Measurements from ENCODE around the gene SMPD4.
"Not testable (repeated sequence)": the region's sequence is repeated elsewhere in the genome, so short reads cannot be mapped to it uniquely, and the experiment has no call there.

Gene SMPD4

DNA sequence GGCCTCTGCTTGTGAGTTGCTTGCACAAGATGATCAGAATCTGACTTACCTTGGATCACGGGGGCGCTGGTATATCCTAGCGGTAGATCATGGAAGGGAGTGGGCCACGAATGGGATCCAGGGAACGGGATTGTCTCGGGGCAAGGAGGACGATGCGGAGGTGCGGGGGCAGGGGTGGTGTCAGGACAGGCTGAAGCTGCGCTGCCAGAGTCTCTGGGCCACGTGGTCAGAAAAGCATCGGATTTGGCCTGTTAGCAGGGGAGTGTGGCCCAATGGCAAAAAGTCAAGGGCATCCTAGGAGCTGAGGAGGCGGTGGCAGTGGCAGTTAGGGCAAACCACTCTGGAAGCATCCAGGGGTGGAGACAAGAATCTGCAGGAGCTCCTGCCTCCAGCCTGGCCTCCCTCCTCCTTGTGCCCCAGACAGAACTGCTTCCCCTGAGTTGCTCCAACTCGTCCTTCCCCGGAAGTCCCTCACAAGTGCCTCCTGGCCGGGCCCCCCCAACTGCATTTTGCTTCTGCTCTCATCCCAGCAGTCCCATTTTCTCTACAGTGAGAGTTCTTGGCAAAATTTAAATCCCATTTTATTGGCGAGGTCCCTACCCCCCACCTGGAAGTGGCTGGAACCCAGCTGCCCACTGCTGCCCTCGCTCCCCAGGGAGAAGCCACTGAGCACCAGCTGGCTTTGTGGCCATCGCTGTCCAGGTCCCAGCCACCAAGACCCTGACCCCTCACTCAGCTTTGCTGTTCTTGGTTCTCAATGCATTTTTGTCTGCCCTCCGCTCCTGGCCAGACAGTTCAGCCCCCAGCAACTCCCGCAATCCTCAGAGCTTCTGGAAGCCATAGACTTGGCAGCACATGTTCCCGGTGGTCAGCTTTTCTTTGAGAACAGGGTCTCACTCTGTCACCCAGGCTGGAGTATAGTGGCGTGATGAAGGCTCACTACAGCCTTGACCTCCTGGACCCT is 30.9 kb downstream of the SMPD4 start:
- Histone ChIP-seq H3K27ac (ENCODE audit: low read depth, low read length) (no peak overlapping the region), H2AFZ (ENCODE audit: low read length, unreplicated experiment) (no peak overlapping the region), H3K79me2 (ENCODE audit: control insufficient read depth, insufficient read depth, low read length, unreplicated experiment) (no peaks in the 10 kb centered on the region), H3K4me3 (ENCODE audit: low read depth, low read length) (no peak overlapping the region), H3K4me1 (ENCODE audit: control insufficient read depth, insufficient read depth, low read length, unreplicated experiment) (no peaks in the 10 kb centered on the region), H3K27me3 (ENCODE audit: insufficient read depth, low read length) (no peaks in the 10 kb centered on the region), H3K36me3 (ENCODE audit: insufficient read depth, low read length) (no peaks in the 10 kb centered on the region)

DNA sequence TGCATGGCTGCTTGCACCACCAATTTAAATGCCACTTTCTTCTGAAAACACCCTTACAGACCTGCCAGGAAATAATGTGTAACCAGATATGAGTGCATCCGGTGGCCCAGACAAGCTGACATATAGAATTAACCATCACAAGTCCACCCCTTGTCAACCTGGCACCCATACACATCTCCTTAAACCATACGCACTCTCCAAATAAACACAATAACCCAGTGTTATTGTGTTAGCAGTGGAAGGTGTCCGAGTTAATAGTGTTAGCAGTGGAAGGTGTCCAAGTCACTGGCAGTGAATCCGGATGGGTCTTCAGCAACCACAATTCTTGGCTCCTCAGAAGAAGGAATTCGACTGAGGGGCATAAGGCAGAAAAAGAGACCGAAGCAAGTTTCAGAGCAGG is 32.9 kb downstream of the SMPD4 start:
- H3K4me3 ChIP-seq (ENCODE audit: low read depth, low read length); H3K79me2 ChIP-seq (ENCODE audit: control insufficient read depth, insufficient read depth, low read length, unreplicated experiment); H3K27ac ChIP-seq (ENCODE audit: low read depth, low read length); H3K27me3 ChIP-seq (ENCODE audit: insufficient read depth, low read length); H3K4me1 ChIP-seq (ENCODE audit: control insufficient read depth, insufficient read depth, low read length, unreplicated experiment); H3K36me3 ChIP-seq (ENCODE audit: insufficient read depth, low read length); H2AFZ ChIP-seq (ENCODE audit: low read length, unreplicated experiment): not testable (repeated sequence)

DNA sequence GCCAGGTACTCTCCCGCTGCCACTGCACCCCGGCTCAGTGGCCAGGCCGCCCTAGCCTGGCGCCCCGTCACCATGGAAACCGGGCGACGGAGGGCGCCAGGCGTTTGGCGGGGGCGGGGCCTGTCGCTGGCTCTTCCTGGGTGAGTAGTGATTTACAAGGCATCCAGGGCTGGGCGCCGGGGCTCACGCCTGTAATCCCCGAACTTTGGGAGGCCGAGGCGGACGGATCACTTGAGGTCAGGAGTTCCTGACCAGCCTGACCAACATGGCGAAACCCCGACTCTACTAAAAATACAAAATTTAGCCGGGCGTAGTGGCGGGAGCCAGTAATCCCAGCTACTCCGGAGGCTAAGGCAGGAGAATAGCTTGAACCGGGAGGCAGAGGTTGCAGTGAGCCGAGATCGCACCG is 36.4 kb downstream of the SMPD4 start, which contains the start of gene CCDC74B:
Gene CCDC74B, minus strand, starts transcription at position 107 of the 409 bp plus-strand sequence. CDS start 116 bp downstream, outside the sequence.
- H3K36me3 ChIP-seq (ENCODE audit: insufficient read depth, low read length); H3K4me1 ChIP-seq (ENCODE audit: control insufficient read depth, insufficient read depth, low read length, unreplicated experiment); H3K27ac ChIP-seq (ENCODE audit: low read depth, low read length); H3K27me3 ChIP-seq (ENCODE audit: insufficient read depth, low read length); H3K79me2 ChIP-seq (ENCODE audit: control insufficient read depth, insufficient read depth, low read length, unreplicated experiment): not testable (repeated sequence)
- peak within 1 kb of the TSS; percentile 72 for H3K4me3 ChIP-seq (ENCODE audit: low read depth, low read length)
- peak within 1 kb of the TSS; percentile 60 for H2AFZ ChIP-seq (ENCODE audit: low read length, unreplicated experiment)

DNA sequence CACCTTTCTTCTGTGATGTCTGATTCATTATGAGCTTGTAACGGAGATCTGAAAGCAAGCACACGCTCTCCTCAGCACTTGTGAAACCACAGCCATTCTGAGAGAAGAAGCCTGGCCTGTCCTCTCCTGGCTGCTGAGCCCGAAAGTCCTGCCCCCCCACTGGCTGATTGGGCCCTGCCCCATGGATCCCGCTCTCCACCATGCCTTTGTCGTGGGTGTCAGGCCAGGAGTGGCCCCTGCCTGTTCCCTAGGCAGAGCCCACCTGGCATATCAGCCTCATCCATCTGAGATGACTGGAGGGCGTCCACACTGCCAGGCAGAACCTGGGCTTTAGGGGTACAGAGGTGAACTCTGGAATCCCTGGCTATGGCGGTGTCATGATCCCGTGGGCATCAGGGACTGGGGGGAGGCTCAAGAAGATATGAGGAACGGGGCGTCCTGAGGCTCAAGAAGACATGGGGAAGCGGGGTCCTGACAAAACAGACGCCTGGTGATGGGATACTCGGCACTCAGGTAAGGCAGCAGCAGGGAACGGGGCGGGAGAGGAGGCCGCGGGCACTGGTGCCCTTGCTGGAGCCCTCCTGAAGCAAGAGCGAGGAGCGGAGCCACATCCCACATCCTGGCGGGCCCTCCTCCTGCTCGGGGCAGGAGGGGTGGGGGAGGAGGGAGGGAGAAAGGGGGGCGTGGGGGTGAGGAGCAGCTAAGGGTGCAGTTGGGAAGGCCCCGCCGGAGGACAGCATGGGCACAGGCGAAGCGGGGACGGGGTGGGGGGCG is 37.9 kb downstream of the SMPD4 start:
- not testable (repeated sequence) for H3K4me3 ChIP-seq (ENCODE audit: low read depth, low read length)

DNA sequence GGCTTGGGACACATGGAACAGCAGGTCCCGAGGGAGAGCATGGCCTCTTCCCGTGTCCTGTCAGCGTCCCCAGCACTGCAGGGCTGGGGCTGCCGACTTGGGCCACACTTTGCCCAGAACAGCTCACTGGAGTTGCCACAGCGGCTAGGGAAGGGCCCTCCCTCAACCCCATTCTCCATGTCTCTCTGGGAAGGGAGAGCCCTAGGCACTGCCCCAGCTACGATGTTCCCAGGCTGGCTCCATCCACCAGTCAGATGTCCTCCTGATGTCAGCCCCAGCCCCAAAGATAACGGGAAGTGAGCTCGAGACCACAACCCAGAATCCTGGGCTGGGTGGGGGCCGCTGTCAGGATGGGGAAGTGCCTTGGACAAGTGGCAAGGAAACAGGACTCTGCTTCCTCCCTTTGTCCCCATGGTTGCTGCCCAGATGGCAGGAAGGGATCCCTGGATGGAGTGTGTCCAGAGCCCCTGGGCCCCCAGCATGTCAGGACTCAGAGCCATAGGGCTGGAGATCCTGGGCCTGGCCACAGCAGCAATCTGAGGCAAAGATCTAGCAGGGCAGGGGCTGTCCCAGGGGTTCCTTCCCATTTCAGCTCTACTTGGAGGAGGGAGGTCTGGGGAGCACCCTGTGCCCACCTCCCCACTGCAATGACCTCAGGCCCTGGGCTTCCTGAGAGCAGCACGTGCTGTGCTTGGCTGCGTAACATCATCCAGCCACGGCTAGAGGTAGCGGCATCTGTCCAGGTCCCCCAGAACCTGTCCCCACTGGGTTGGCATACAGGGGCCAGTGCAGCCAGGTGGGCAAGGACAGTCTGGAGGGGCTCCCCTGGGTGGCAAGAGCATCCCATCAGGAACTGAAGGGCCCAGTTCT is 38.8 kb downstream of the SMPD4 start:
- H3K4me3 ChIP-seq (ENCODE audit: low read depth, low read length); H3K4me1 ChIP-seq (ENCODE audit: control insufficient read depth, insufficient read depth, low read length, unreplicated experiment); H3K36me3 ChIP-seq (ENCODE audit: insufficient read depth, low read length); H3K27me3 ChIP-seq (ENCODE audit: insufficient read depth, low read length); H3K79me2 ChIP-seq (ENCODE audit: control insufficient read depth, insufficient read depth, low read length, unreplicated experiment); H3K27ac ChIP-seq (ENCODE audit: low read depth, low read length); H2AFZ ChIP-seq (ENCODE audit: low read length, unreplicated experiment): not testable (repeated sequence)

More for the DNA sequence above, 37.9 kb downstream of the SMPD4 start:
- H3K4me1 ChIP-seq (ENCODE audit: control insufficient read depth, insufficient read depth, low read length, unreplicated experiment); H3K79me2 ChIP-seq (ENCODE audit: control insufficient read depth, insufficient read depth, low read length, unreplicated experiment); H2AFZ ChIP-seq (ENCODE audit: low read length, unreplicated experiment); H3K36me3 ChIP-seq (ENCODE audit: insufficient read depth, low read length); H3K27me3 ChIP-seq (ENCODE audit: insufficient read depth, low read length); H3K27ac ChIP-seq (ENCODE audit: low read depth, low read length): not testable (repeated sequence)

DNA sequence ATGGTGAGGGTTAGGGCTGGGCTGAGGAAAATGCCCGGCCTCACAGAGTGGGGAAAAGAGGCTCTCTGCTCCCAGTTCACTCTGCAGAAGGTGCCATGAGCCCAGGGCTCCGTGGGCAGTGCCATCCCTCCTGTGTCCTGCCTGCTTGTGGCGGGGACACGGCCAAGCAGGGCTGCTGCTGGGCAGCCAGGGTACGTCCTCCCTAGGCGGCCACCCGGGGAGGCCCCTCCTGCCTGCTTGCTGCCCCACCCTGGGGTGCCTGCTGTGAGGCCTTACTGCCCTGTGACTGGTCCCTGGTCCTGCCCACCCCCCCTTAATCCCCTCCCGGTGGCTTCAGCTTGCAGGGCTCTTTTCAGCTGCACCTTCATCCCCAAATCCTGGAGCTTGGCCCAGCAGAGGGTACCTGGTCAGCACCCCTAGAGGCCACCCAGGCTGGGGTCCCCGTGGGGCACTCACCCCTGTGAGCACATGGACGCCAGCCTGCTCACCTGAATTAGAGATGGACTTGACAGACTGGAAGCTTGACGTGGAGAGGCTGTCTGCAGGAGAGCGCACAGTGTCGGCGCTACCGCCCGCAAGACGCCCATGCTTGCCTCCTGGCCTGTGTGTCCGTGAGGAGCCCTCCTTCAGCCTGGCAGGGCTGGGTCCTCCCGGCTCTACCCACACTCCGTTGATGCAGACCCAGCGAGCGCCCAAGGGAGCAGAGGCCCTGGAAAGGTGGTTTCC is 39.6 kb downstream of the SMPD4 start:
- not testable (repeated sequence) for H2AFZ ChIP-seq (ENCODE audit: low read length, unreplicated experiment); H3K79me2 ChIP-seq (ENCODE audit: control insufficient read depth, insufficient read depth, low read length, unreplicated experiment); H3K27ac ChIP-seq (ENCODE audit: low read depth, low read length); H3K27me3 ChIP-seq (ENCODE audit: insufficient read depth, low read length); H3K36me3 ChIP-seq (ENCODE audit: insufficient read depth, low read length); H3K4me3 ChIP-seq (ENCODE audit: low read depth, low read length); H3K4me1 ChIP-seq (ENCODE audit: control insufficient read depth, insufficient read depth, low read length, unreplicated experiment)

DNA sequence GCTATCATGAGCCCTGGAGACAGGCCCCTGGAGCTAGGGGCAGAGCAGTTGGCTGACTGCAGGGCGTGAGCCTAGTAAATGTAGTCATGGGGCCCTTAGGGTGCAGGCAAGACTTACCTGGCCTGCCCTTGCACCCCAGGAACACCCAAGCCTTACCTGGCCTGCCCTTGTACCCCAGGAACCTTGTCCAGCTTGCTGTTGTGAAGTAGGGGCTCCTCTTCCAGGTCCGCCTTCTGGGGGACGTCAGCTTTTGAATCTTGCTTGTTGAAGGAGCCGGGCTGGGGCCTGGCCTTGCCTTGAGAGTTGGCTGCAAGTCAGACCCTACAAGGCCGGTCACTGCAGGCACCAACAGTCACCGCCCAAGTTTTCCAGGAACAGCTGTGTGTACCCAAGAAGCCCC is 40.4 kb downstream of the SMPD4 start:
- H3K4me1 ChIP-seq (ENCODE audit: control insufficient read depth, insufficient read depth, low read length, unreplicated experiment); H3K4me3 ChIP-seq (ENCODE audit: low read depth, low read length); H3K79me2 ChIP-seq (ENCODE audit: control insufficient read depth, insufficient read depth, low read length, unreplicated experiment); H3K27me3 ChIP-seq (ENCODE audit: insufficient read depth, low read length); H2AFZ ChIP-seq (ENCODE audit: low read length, unreplicated experiment); H3K27ac ChIP-seq (ENCODE audit: low read depth, low read length); H3K36me3 ChIP-seq (ENCODE audit: insufficient read depth, low read length): not testable (repeated sequence)

DNA sequence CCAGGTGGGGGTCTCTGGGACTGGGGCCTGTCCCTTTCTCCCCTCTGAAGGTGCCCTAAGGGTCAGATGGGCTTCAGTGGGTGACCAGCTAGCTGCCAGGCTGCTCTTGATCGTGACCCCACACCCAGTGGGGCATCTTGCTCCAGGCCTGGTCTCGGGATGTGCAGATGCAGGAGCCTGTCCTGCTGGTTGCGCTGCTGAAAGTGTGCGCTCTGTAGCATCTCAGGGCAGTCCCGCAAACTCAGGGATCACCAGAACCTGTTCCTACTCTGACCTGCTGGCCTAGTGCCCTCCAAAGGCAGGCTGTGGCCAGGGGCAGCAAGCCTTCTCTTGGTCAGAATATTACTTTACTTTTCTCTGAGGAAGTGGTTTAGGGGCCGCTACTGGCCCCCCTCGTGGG is 40.9 kb downstream of the SMPD4 start:
- H3K27me3 ChIP-seq (ENCODE audit: insufficient read depth, low read length); H3K4me1 ChIP-seq (ENCODE audit: control insufficient read depth, insufficient read depth, low read length, unreplicated experiment); H2AFZ ChIP-seq (ENCODE audit: low read length, unreplicated experiment); H3K36me3 ChIP-seq (ENCODE audit: insufficient read depth, low read length); H3K27ac ChIP-seq (ENCODE audit: low read depth, low read length); H3K79me2 ChIP-seq (ENCODE audit: control insufficient read depth, insufficient read depth, low read length, unreplicated experiment); H3K4me3 ChIP-seq (ENCODE audit: low read depth, low read length): not testable (repeated sequence)

DNA sequence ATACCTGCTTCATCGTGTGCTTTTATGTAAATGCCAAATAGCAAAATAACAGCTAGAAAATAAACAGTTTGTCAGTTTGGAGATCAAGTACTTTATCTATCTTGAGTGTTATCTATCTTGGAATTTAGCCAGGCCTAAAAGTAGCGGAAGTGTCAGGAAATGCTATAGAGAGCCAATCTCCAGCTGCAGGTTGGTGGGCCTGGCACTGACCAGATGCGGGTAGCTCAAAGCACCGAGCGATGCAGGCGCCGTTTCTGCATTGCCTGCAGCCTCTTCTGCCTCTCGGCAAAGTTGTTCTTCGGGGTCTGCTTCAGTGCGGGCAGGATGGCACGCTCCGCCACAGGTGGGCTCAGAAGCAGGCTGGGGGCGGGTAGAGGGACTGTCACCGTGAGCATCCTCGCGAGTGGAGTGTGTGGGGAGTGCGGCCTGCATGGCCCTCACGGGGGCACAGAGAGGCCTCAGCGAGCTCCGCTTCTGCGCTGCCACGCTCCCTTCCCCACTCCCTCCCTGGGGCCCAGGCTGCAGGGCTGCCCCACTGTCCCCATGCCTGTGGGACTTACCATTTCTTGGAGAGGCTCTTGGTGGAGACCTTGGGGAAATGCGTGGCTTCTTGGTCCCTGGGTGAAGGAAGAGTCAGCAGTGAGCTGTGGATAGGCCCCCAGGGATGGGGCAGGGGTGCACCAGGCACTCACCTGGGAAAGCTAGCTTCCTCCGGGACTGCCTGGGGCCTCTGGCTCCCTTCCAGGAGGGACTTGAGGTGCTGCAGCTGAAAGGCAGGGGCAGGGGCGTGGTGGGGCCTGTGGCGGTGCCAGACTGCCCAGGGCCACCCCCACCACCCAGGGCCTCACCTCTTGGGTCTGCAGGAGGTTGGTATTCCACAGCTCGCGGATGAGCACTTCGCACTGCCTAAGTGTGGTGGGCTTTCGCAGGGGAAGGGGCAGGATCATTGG is 41.8 kb downstream of the SMPD4 start:
- H3K27me3 ChIP-seq (ENCODE audit: insufficient read depth, low read length); H3K36me3 ChIP-seq (ENCODE audit: insufficient read depth, low read length); H3K79me2 ChIP-seq (ENCODE audit: control insufficient read depth, insufficient read depth, low read length, unreplicated experiment); H3K4me3 ChIP-seq (ENCODE audit: low read depth, low read length); H2AFZ ChIP-seq (ENCODE audit: low read length, unreplicated experiment); H3K27ac ChIP-seq (ENCODE audit: low read depth, low read length); H3K4me1 ChIP-seq (ENCODE audit: control insufficient read depth, insufficient read depth, low read length, unreplicated experiment): not testable (repeated sequence)

All from ACC112 (cell line).